NB4 (cell line): ENCODE results near the gene CPD.

Experiments used
- CTCF ChIP-seq: IDR thresholded peaks from one replicate; pipeline ENCODE4 v1.5.1; 2012; ENCODE audit warnings: low read depth, low read length
- POLR2A ChIP-seq: IDR thresholded peaks from 2 replicates; pipeline ENCODE4 v1.6.1; 2011; ENCODE audit warnings: mild to moderate bottlenecking; ENCODE audit not compliant: insufficient read length; ENCODE audit errors: extremely low read depth

GRCh38 chr17:30468465-30468864 lies 89.7 kb downstream of the CPD start:
- TF ChIP-seq CTCF = no peak
- TF ChIP-seq POLR2A = no peak
